Measurements from ENCODE around the gene GP2. TPM values are rescaled to one million over a fixed set of nuclear protein-coding genes. Genes with fewer than 3 reads are reported as not detected.

GP2 gene
- total RNA-seq (2022), result not detected in 2 replicates
- Bru-seq, nascent RNA, result not detected
- not detected for BruChase-seq, experiment 1, labeled RNA remaining after a 6-hour chase
- not detected for BruChase-seq, experiment 2, labeled RNA remaining after a 2-hour chase
- long read RNA-seq, result 0 reads

GRCh38 chr16:20327444-20328041 is at the start of gene GP2:
TSS of gene GP2 (minus strand) at chr16:20327513. CDS start at chr16:20326431, 1,082 bp downstream.
- Mint-ChIP-seq H3K27me3 (ENCODE audit: unreplicated experiment) (peaks cover 60% of the 10 kb centered on the region), H3K4me3 (ENCODE audit: low read depth, unreplicated experiment) (no peak within 1 kb of the TSS), H3K27ac (ENCODE audit: unreplicated experiment) (no peak within 1 kb of the TSS), H3K9me3 (ENCODE audit: low read depth, unreplicated experiment) (no peaks in the 10 kb centered on the region), H3K4me1 (ENCODE audit: low read depth, unreplicated experiment) (no peaks in the 10 kb centered on the region), H3K36me3 (ENCODE audit: insufficient read depth, unreplicated experiment) (no peaks in the 10 kb centered on the region)
- no peak for DNase-seq
- intact Hi-C loops (cut with micrococcal nuclease; ENCODE audit: unreplicated experiment), result no loop called here
- no TSS peak for BruUV-seq (replicated peaks)
- CTCF ChIA-PET, result no interaction called here
- no peak for TF ChIP-seq CTCF (IDR thresholded peaks at IDR 0.05; ENCODE audit: unreplicated experiment)

- no TSS peak for BruUV-seq (replicated peaks)
- Mint-ChIP-seq H3K9me3 (ENCODE audit: low read depth, unreplicated experiment) (no peaks in the 10 kb centered on the region), H3K27ac (ENCODE audit: unreplicated experiment) (no peak overlapping the region), H3K4me3 (ENCODE audit: low read depth, unreplicated experiment) (no peak overlapping the region), H3K4me1 (ENCODE audit: low read depth, unreplicated experiment) (no peaks in the 10 kb centered on the region), H3K27me3 (ENCODE audit: unreplicated experiment) (peaks cover 94% of the 10 kb centered on the region), H3K36me3 (ENCODE audit: insufficient read depth, unreplicated experiment) (no peaks in the 10 kb centered on the region)
- TF ChIP-seq CTCF (IDR thresholded peaks at IDR 0.05; ENCODE audit: unreplicated experiment), result no peak
- intact Hi-C loops (cut with micrococcal nuclease; ENCODE audit: unreplicated experiment), result no loop called here
- no peak for DNase-seq
- CTCF ChIA-PET, result interaction anchor here (1.3 kb wide), 2 partner anchors 11 to 23 kb away, joined by 3 read pairs; no protein-coding TSS in a partner anchor
Measured at GRCh38 chr16:20372701-20373100, 45.4 kb upstream of the GP2 start.

GRCh38 chr16:20369452-20370054 is 42.2 kb upstream of the GP2 start:
- no TSS peak for BruUV-seq (replicated peaks)
- intact Hi-C loops (cut with micrococcal nuclease; ENCODE audit: unreplicated experiment), result no loop called here
- peaks cover 89% of the 10 kb centered on the region for H3K27me3 Mint-ChIP-seq (ENCODE audit: unreplicated experiment)
- CTCF ChIA-PET, result no interaction called here
- no peaks in the 10 kb centered on the region for H3K9me3 Mint-ChIP-seq (ENCODE audit: low read depth, unreplicated experiment)
- no peaks in the 10 kb centered on the region for H3K4me1 Mint-ChIP-seq (ENCODE audit: low read depth, unreplicated experiment)
- DNase-seq, result no peak
- H3K36me3 Mint-ChIP-seq (ENCODE audit: insufficient read depth, unreplicated experiment), result no peaks in the 10 kb centered on the region
- no peak overlapping the region for H3K27ac Mint-ChIP-seq (ENCODE audit: unreplicated experiment)
- TF ChIP-seq CTCF (IDR thresholded peaks at IDR 0.05; ENCODE audit: unreplicated experiment), result no peak
- no peak overlapping the region for H3K4me3 Mint-ChIP-seq (ENCODE audit: low read depth, unreplicated experiment)

- H3K36me3 Mint-ChIP-seq (ENCODE audit: insufficient read depth, unreplicated experiment), result no peaks in the 10 kb centered on the region
- CTCF ChIA-PET, result interaction anchor here (0.9 kb wide), 1 partner anchor 781 kb away, joined by 3 read pairs; no protein-coding TSS in a partner anchor
Measured at GRCh38 chr16:20364051-20364450, 36.7 kb upstream of the GP2 start.

More at GRCh38 chr16:20364051-20364450, 36.7 kb upstream of the GP2 start:
- H3K27me3 Mint-ChIP-seq (ENCODE audit: unreplicated experiment), result peaks cover 82% of the 10 kb centered on the region
- no peaks in the 10 kb centered on the region for H3K4me1 Mint-ChIP-seq (ENCODE audit: low read depth, unreplicated experiment)
- no peak for TF ChIP-seq CTCF (IDR thresholded peaks at IDR 0.05; ENCODE audit: unreplicated experiment)
- DNase-seq, result no peak
- no peak overlapping the region for H3K4me3 Mint-ChIP-seq (ENCODE audit: low read depth, unreplicated experiment)
- intact Hi-C loops (cut with micrococcal nuclease; ENCODE audit: unreplicated experiment), result no loop called here
- no peaks in the 10 kb centered on the region for H3K9me3 Mint-ChIP-seq (ENCODE audit: low read depth, unreplicated experiment)
- no TSS peak for BruUV-seq (replicated peaks)
- no peak overlapping the region for H3K27ac Mint-ChIP-seq (ENCODE audit: unreplicated experiment)

All from Calu3 (cell line).